GM12891 (cell line): ENCODE measurements around the gene TBX18.

Experiments
- PAX5 ChIP-seq: IDR thresholded peaks from 2 replicates; pipeline ENCODE4 v1.6.1; 2011; ENCODE audit warnings: low read length, moderate library complexity, mild to moderate bottlenecking; ENCODE audit not compliant: insufficient read depth, severe bottlenecking
- POLR2A ChIP-seq: IDR thresholded peaks from 2 replicates; pipeline ENCODE4 v1.6.1; 2011; ENCODE audit warnings: low read depth, low read length, control low read depth
- POLR2AphosphoS5 ChIP-seq: IDR thresholded peaks from 2 replicates; pipeline ENCODE4 v1.6.1; 2011; ENCODE audit warnings: low read depth, low read length, control low read depth
- POU2F2 ChIP-seq: IDR thresholded peaks from 2 replicates; pipeline ENCODE4 v1.6.1; 2011; ENCODE audit warnings: low read depth, mild to moderate bottlenecking, control low read depth, low read length, moderate library complexity
- SPI1 ChIP-seq: IDR thresholded peaks from 2 replicates; pipeline ENCODE4 v1.6.1; 2011; ENCODE audit warnings: low read depth, low read length, control low read depth
- TAF1 ChIP-seq: IDR thresholded peaks from 2 replicates; pipeline ENCODE4 v1.6.1; 2011; ENCODE audit warnings: low read depth, low read length, control low read depth

GRCh38 chr6:84763886-84764331 lies 489 bp downstream of the TBX18 start:
- TF ChIP-seq POLR2AphosphoS5, result no peak
- no peak for TF ChIP-seq POLR2A
- TF ChIP-seq TAF1, result no peak
- TF ChIP-seq SPI1, result no peak
- no peak for TF ChIP-seq PAX5
- TF ChIP-seq POU2F2, result no peak
